Activated T-cell treated with anti-CD3 and anti-CD28 coated beads, Interleukin-2, amount 50 U/mL, for 72 hours (primary cell): ENCODE results near the gene LAMC3. TPM values are rescaled to one million over a fixed set of nuclear protein-coding genes. Genes with fewer than 3 reads are reported as not detected.
A peak's percentile ranks its signal among the peaks of the same experiment; 100 is the strongest.
"Not testable (repeated sequence)": the region's sequence is repeated elsewhere in the genome, so short reads cannot be mapped to it uniquely, and the experiment has no call there.

Source experiments
- ATAC-seq, 2 donors: fragments of 150-1000 bp; cut with Tn5 transposase; replicated peaks in 1 of 2; 2 replicates each; pipeline ENCODE4 v1.10.0; 2021; ENCODE audit warnings: moderate library complexity in 2 of 2, mild to moderate bottlenecking in 1 of 2
- DNase-seq, 2 donors: peaks; one replicate each; pipeline ENCODE4 v3.0.0; 2021 to 2022; ENCODE audit warnings: mixed read lengths in 1 of 2
- H3K27ac Mint-ChIP-seq: one replicate; pipeline ENCODE4 v1.8.0; 2022; ENCODE audit warnings: mild to moderate bottlenecking, moderate library complexity, mixed read lengths
- H3K27me3 Mint-ChIP-seq: one replicate; pipeline ENCODE4 v1.8.0; 2022; ENCODE audit warnings: low read depth, mixed read lengths
- H3K36me3 Mint-ChIP-seq, 2 donors: one replicate each; pipeline ENCODE4 v1.8.0; 2022; ENCODE audit warnings: mixed read lengths in 2 of 2, mild to moderate bottlenecking in 1 of 2; ENCODE audit not compliant: insufficient read depth in 2 of 2
- H3K4me1 Mint-ChIP-seq: one replicate; pipeline ENCODE4 v1.8.0; 2022; ENCODE audit warnings: low read depth, mixed read lengths
- H3K4me3 Mint-ChIP-seq, 2 donors: one replicate each; pipeline ENCODE4 v1.8.0; 2022; ENCODE audit warnings: mild to moderate bottlenecking in 2 of 2, mixed read lengths in 2 of 2, moderate library complexity in 2 of 2
- H3K9me3 Mint-ChIP-seq, 2 donors: one replicate each; pipeline ENCODE4 v1.8.0; 2022; ENCODE audit warnings: mixed read lengths in 2 of 2
- total RNA-seq, 2 donors: library from RNA; stranded (reverse); gene quantifications; one replicate each; pipeline ENCODE4 v1.2.3, GENCODE V29; 2022

LAMC3 gene
- total RNA-seq, 2 donors from 2014 or later: 0.65 to 0.74 TPM

DNA sequence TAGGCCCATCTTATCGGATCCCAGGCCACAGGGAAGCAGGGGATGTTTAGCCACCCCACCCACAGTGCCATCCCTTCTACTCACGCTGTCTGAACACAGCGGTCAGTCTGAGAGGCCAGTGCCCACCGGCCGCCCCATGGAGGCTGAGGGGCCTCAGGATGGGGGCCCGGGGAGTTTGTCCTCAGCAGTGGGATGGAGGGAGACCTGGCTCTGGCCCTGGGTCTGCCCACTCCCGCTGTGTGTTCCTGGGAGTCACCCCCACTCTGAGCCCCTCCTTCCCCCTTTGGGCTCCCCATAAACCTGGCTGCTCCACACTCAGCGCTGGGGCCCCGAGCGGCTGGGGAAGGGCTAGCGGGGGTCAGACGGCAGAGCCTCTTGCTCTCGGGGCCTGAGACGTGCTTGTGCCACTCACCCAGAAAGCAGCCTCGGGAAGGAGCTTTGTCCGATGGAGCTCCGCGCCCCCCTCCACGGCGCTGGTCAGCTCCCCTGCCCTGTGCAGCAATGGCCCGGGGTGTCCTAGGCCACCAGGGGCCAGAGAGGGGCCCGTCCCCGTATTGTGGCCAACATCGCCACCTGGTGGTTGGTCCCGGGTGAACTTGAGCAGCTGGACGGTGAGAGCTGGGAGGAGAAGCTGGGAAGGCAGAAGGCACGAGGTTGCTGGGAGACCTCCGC is 10.9 kb upstream of the LAMC3 start:
- no peaks in the 10 kb centered on the region for H3K9me3 Mint-ChIP-seq
- DNase-seq: peak; percentile 62 to 66
- H3K27me3 Mint-ChIP-seq: peaks cover 16% of the 10 kb centered on the region
- H3K27ac Mint-ChIP-seq: no peak overlapping the region
- no peaks in the 10 kb centered on the region for H3K4me1 Mint-ChIP-seq
- no peak overlapping the region for H3K4me3 Mint-ChIP-seq
- peak; percentile 69 for ATAC-seq
- no peaks in the 10 kb centered on the region for H3K36me3 Mint-ChIP-seq

DNA sequence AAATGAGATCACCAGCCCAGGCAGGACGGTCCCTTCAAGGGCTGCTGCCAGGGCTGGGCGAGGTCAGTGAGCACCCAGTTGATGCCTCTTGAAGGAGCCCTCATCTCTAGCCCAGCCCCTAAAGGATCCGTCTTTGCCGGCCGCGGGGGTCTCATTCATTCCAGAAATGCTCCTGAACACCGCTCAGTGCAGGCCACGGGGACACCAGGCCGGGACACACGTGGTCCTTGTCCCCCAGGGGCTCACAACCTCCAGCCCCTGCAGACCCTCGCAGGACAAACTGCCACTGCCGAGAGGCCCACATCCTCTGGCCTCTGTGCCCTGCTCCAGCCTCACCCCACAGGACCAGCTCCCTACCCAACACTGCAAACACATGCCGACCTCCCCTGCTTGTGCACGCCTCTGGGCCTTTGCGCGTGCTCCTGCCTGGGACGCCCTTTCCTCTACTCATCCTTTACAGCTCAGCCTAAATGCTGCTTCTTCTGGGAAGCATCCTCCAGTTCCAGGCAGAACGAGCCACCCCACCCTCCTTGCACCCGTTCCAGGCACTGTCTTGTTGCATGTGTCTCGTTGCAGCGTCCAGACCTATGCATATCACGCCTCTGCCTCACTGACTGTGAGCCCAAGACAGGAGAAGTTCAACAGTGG is 10.3 kb upstream of the LAMC3 start:
- Mint-ChIP-seq H3K27me3 (peaks cover 16% of the 10 kb centered on the region), H3K4me3 (no peak overlapping the region), H3K27ac (no peak overlapping the region), H3K9me3 (no peaks in the 10 kb centered on the region), H3K36me3 (no peaks in the 10 kb centered on the region), H3K4me1 (no peaks in the 10 kb centered on the region)
- DNase-seq (no peak), ATAC-seq (no peak)

DNA sequence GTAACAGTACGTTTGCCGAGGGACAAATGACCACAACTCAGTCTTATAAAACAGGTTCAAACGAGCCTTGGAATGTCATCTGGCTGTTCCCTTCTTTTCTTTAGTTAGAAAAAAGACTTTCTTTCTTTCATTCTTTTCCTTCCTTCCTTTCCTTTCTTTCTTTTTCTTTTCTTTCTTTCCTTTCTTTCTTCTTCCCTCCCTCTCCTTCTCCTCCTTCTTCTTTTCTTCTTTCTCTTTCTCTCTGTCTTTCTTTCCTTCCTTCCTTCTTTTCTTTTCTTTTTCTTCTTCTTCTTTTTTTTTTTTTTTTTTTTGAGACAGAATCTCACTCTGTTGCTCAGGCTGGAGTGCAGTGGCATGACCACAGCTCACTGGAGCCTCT is 9.7 kb upstream of the LAMC3 start:
- Mint-ChIP-seq H3K27ac (no peak overlapping the region), H3K27me3 (peaks cover 16% of the 10 kb centered on the region), H3K4me1 (no peaks in the 10 kb centered on the region), H3K36me3 (no peaks in the 10 kb centered on the region), H3K4me3 (no peak overlapping the region), H3K9me3 (no peaks in the 10 kb centered on the region)
- DNase-seq (no peak), ATAC-seq (no peak)

- not testable (repeated sequence) for H3K27ac Mint-ChIP-seq, H3K9me3 Mint-ChIP-seq, ATAC-seq, DNase-seq, H3K4me1 Mint-ChIP-seq, H3K4me3 Mint-ChIP-seq, H3K36me3 Mint-ChIP-seq
- peaks cover 16% of the 10 kb centered on the region for H3K27me3 Mint-ChIP-seq
Observed at GRCh38 chr9:131000526-131000925, 8.4 kb upstream of the LAMC3 start.

DNA sequence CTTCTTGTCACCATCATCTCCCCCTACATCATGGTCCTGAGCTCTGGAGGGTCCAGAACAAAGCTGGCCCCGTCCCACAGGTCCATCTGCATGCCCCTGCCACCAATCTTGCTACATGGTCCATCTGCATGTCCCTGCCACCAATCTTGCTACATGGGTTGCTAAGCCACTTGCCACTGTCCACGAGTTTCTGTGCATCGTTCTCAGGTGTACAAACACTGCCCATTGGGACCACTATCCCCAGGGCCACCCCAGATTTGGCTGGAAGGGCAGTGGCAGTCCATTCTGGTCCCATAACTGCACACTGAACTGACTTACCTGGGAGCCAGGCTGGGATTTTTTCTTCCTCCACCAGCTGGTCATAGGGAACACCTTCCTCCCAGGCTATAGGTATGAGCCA is 8.0 kb upstream of the LAMC3 start:
- ATAC-seq (no peak), DNase-seq (no peak)
- no peaks in the 10 kb centered on the region for H3K36me3 Mint-ChIP-seq
- no peak overlapping the region for H3K4me3 Mint-ChIP-seq
- H3K27me3 Mint-ChIP-seq: peaks cover 16% of the 10 kb centered on the region
- H3K9me3 Mint-ChIP-seq: no peaks in the 10 kb centered on the region
- no peak overlapping the region for H3K27ac Mint-ChIP-seq
- no peaks in the 10 kb centered on the region for H3K4me1 Mint-ChIP-seq

GRCh38 chr9:131001990-131002389 is 7.0 kb upstream of the LAMC3 start:
- Mint-ChIP-seq H3K27ac (no peak overlapping the region), H3K27me3 (peaks cover 19% of the 10 kb centered on the region), H3K4me1 (no peaks in the 10 kb centered on the region), H3K9me3 (no peaks in the 10 kb centered on the region), H3K36me3 (no peaks in the 10 kb centered on the region), H3K4me3 (no peak overlapping the region)
- ATAC-seq (no peak), DNase-seq (no peak)

- ATAC-seq: no peak
- H3K4me1 Mint-ChIP-seq: no peaks in the 10 kb centered on the region
- no peak for DNase-seq
- H3K36me3 Mint-ChIP-seq: peaks cover 0 to 3% of the 10 kb centered on the region in 2 donors
- H3K27ac Mint-ChIP-seq: no peak overlapping the region
- H3K27me3 Mint-ChIP-seq: peaks cover 38% of the 10 kb centered on the region
- no peaks in the 10 kb centered on the region for H3K9me3 Mint-ChIP-seq
- H3K4me3 Mint-ChIP-seq: no peak overlapping the region
Observed at GRCh38 chr9:131006601-131007000, 2.4 kb upstream of the LAMC3 start.

- Mint-ChIP-seq H3K9me3 (no peaks in the 10 kb centered on the region), H3K4me3 (no peak overlapping the region), H3K27me3 (peaks cover 45% of the 10 kb centered on the region), H3K36me3 (peaks cover 0 to 3% of the 10 kb centered on the region in 2 donors), H3K27ac (no peak overlapping the region), H3K4me1 (no peaks in the 10 kb centered on the region)
- DNase-seq (no peak), ATAC-seq (no peak)
Observed at GRCh38 chr9:131008086-131008485, 888 bp upstream of the LAMC3 start.

GRCh38 chr9:131008563-131008908 is 438 bp upstream of the LAMC3 start:
- Mint-ChIP-seq H3K36me3 (peaks cover 0 to 3% of the 10 kb centered on the region in 2 donors), H3K27me3 (peaks cover 45% of the 10 kb centered on the region), H3K9me3 (no peaks in the 10 kb centered on the region), H3K4me3 (peak overlapping the region in 1 of 2 donors; percentile 46), H3K27ac (no peak overlapping the region), H3K4me1 (no peaks in the 10 kb centered on the region)
- ATAC-seq (no peak), DNase-seq (no peak)

- no peak overlapping the region for H3K27ac Mint-ChIP-seq
- peaks cover 50% of the 10 kb centered on the region for H3K27me3 Mint-ChIP-seq
- peaks cover 0 to 3% of the 10 kb centered on the region in 2 donors for H3K36me3 Mint-ChIP-seq
- no peak overlapping the region for H3K4me3 Mint-ChIP-seq
- no peaks in the 10 kb centered on the region for H3K9me3 Mint-ChIP-seq
- DNase-seq: no peak
- no peaks in the 10 kb centered on the region for H3K4me1 Mint-ChIP-seq
- ATAC-seq: no peak
Observed at GRCh38 chr9:131010482-131011273, 1.7 kb downstream of the LAMC3 start.

GRCh38 chr9:131011274-131012022 is 2.5 kb downstream of the LAMC3 start:
- peaks cover 0 to 3% of the 10 kb centered on the region in 2 donors for H3K36me3 Mint-ChIP-seq
- no peak overlapping the region for H3K4me3 Mint-ChIP-seq
- peaks cover 50% of the 10 kb centered on the region for H3K27me3 Mint-ChIP-seq
- H3K27ac Mint-ChIP-seq: no peak overlapping the region
- H3K4me1 Mint-ChIP-seq: no peaks in the 10 kb centered on the region
- no peaks in the 10 kb centered on the region for H3K9me3 Mint-ChIP-seq
- DNase-seq (no peak), ATAC-seq (no peak)

DNA sequence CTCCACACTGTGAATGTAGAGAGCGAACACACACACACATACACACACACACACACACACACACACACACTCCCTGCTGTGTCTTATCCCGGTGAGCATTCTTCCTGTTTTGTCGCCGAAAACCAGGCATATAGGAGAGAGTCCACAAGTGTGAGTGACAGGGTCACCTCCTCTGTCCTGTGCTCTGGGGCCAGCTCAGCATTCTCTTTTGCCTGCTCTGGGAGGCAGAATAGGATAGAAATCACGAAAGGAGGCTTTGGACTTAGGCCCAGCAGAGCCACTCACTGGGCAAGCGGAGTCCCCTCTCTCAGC is 3.0 kb downstream of the LAMC3 start:
- Mint-ChIP-seq H3K9me3 (no peaks in the 10 kb centered on the region), H3K36me3 (peaks cover 0 to 3% of the 10 kb centered on the region in 2 donors), H3K4me3 (no peak overlapping the region), H3K4me1 (no peaks in the 10 kb centered on the region), H3K27me3 (peaks cover 47% of the 10 kb centered on the region), H3K27ac (no peak overlapping the region)
- ATAC-seq (no peak), DNase-seq (no peak)

DNA sequence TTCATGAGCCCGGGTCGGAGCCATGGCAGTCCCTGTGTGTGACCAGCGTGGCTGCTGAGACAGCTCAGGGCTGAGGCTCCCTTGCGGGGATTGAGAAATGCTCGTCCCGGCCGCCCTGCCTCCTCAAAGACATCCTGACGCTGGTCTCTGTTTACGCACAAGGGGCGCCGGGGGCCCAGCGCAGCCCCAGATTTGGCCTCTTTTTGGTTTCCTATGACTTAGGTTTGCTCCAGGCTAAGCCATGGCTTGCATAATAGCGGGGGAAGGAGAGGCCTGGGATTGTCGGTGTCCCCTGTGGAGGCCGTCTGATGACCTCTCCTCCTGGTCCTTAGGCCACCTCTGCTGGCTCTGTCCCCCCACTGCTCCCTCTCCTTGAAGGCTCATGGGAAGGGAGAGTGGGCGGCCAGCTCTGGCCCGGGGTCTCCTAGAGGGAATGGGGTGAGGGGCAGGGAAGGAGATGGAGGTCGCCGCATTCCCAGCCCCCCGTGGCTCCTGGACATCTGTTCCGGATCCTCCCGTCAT is 3.5 kb downstream of the LAMC3 start:
- H3K4me3 Mint-ChIP-seq: no peak overlapping the region
- H3K4me1 Mint-ChIP-seq: no peaks in the 10 kb centered on the region
- peaks cover 0 to 3% of the 10 kb centered on the region in 2 donors for H3K36me3 Mint-ChIP-seq
- H3K9me3 Mint-ChIP-seq: no peaks in the 10 kb centered on the region
- DNase-seq: no peak
- H3K27ac Mint-ChIP-seq: no peak overlapping the region
- peaks cover 42% of the 10 kb centered on the region for H3K27me3 Mint-ChIP-seq
- ATAC-seq: no peak
